H1 (cell line): Measurements from ENCODE around the gene BIRC7. TPM values are rescaled to one million over a fixed set of nuclear protein-coding genes. Genes with fewer than 3 reads are reported as not detected.

ENCODE experiments used
- BCL11A ChIP-seq, 2 experiments: IDR thresholded peaks; one replicate each; pipeline ENCODE4 v1.6.1; 2011; ENCODE audit warnings: low read depth in 2 of 2, low read length in 2 of 2, mild to moderate bottlenecking in 2 of 2
- CBX5 ChIP-seq: fragments of 300-800, 300-1000 bp; sonication (generic); IDR thresholded peaks from 2 replicates; pipeline ENCODE4 v1.7.1; 2016; ENCODE audit warnings: antibody characterized with exemption, low read length, low read depth
- EZH2 ChIP-seq: fragments of 200-600 bp; sonication (generic); IDR thresholded peaks from 2 replicates; pipeline ENCODE4 v1.7.1; 2012; ENCODE audit warnings: low read depth, mild to moderate bottlenecking, moderate library complexity, low read length, inconsistent platforms; ENCODE audit not compliant: severe bottlenecking
- HDAC2 ChIP-seq, 2 experiments: fragments of 300-600 bp in 1 of 2; sonication (generic) in 1 of 2; IDR thresholded peaks; 2 replicates each; pipeline ENCODE4 v1.6.1; 2011 to 2012; ENCODE audit warnings: low read depth in 2 of 2, low read length in 2 of 2, mild to moderate bottlenecking in 2 of 2, moderate library complexity in 2 of 2, borderline replicate concordance in 1 of 2, inconsistent platforms in 1 of 2
- JUN ChIP-seq: IDR thresholded peaks from 2 replicates; pipeline ENCODE4 v1.6.1; 2011; ENCODE audit warnings: low read depth, mild to moderate bottlenecking, improper control_type of control experiment, low read length
- KDM5A ChIP-seq: fragments of 200-600 bp; IDR thresholded peaks from 2 replicates; pipeline ENCODE4 v1.7.1; 2012; ENCODE audit warnings: mild to moderate bottlenecking, low read length, inconsistent platforms, mixed read lengths
- NRF1 ChIP-seq: IDR thresholded peaks from 2 replicates; pipeline ENCODE4 v1.6.1; 2011; ENCODE audit warnings: mild to moderate bottlenecking, low read depth, low read length, improper control_type of control experiment
- SP2 ChIP-seq: IDR thresholded peaks from 2 replicates; pipeline ENCODE4 v1.6.1; 2012; ENCODE audit warnings: mild to moderate bottlenecking, low read length, inconsistent platforms
- SUZ12 ChIP-seq: fragments of 200-600 bp; sonication (generic); IDR thresholded peaks from 2 replicates; pipeline ENCODE4 v1.6.1; 2012; ENCODE audit warnings: mild to moderate bottlenecking, inconsistent platforms, low read length, moderate library complexity, mixed read lengths
- TAF1 ChIP-seq: IDR thresholded peaks from 2 replicates; pipeline ENCODE4 v1.6.1; 2011; ENCODE audit warnings: mild to moderate bottlenecking, low read depth, low read length
- TAF7 ChIP-seq: optimal IDR thresholded peaks from 2 replicates; pipeline ENCODE3; 2011; ENCODE audit warnings: low read depth, mild to moderate bottlenecking, inconsistent platforms, low read length, moderate library complexity, borderline replicate concordance
- TEAD4 ChIP-seq: IDR thresholded peaks from 2 replicates; pipeline ENCODE4 v1.6.1; 2012; ENCODE audit warnings: low read depth, low read length, inconsistent platforms, mixed read lengths
- ZNF274 ChIP-seq: IDR thresholded peaks from 2 replicates; pipeline ENCODE4 v1.7.0; 2012; ENCODE audit warnings: low read length, borderline replicate concordance; ENCODE audit errors: extremely low read depth
- microRNA counts: library from miRNA; unstranded; fragments of <30 nt; microRNA quantifications from one replicate; lab custom pipeline; 2015
- microRNA-seq, 2 experiments: library from miRNA; unstranded; fragments of <30 nt; microRNA quantifications; one replicate each; pipeline versions ENCODE4 to v1.2.0, GENCODE V29; 2016 to 2020; ENCODE audit warnings: borderline microRNAs expressed in 2 of 2, borderline number of aligned reads in 2 of 2, borderline replicate concordance in 1 of 2
- polyA plus RNA-seq, 7 experiments: library from polyadenylated mRNA; depleted of rRNA in 3 of 7; stranded (reverse) in 5 of 7; unstranded in 2 of 7; fragments of >200 nt in 5 of 7; fragments of 200-250 nt in 2 of 7; gene quantifications; 1 replicate in 5 of 7; 2 replicates in 1 of 7; 4 replicates in 1 of 7; pipeline versions ENCODE4 v1.2.1 to v1.2.3, GENCODE V29; 2011 to 2013; ENCODE audit warnings: missing spikeins in 2 of 7, mixed read lengths in 2 of 7
- small RNA-seq: library from polyadenylated mRNA; stranded (forward); fragments of <200 nt; extraction: miRNeasy Mini kit (QIAGEN cat#:217004); gene quantifications from one replicate; pipeline ENCODE3, GENCODE V24; 2013; ENCODE audit not compliant: insufficient read depth
- total RNA-seq: library from RNA; stranded (reverse); fragmentation: NEBNext Ultra II Directional; extraction: Animal tissue kit (Norgen Biotek cat#: 25700); gene quantifications from 2 replicates; pipeline ENCODE4 v1.2.1, GENCODE V29; 2021

Gene BIRC7
- total and polyA plus RNA-seq, 2 of the 8 experiments (the other 6 are each of a cell fraction or from before 2014, with no cell fraction given) = 0.11 to 0.41 TPM

- no peak for TF ChIP-seq ZNF274
- TF ChIP-seq CBX5 = no peak
- TF ChIP-seq TAF1 = no peak
- no peak for TF ChIP-seq EZH2
- TF ChIP-seq KDM5A = no peak
- TF ChIP-seq JUN = no peak
- TF ChIP-seq HDAC2 (IDR thresholded peaks at IDR 0.05; ENCODE audit: borderline replicate concordance in 1 of 2, low read depth in 2 of 2, low read length in 2 of 2) = no peak
- no peak for TF ChIP-seq TAF7
- no peak for TF ChIP-seq SUZ12
- TF ChIP-seq SP2 = no peak
- no peak for TF ChIP-seq NRF1
- no peak for TF ChIP-seq BCL11A (IDR thresholded peaks at IDR 0.05; ENCODE audit: low read depth in 2 of 2, low read length in 2 of 2)
- no peak for TF ChIP-seq TEAD4
Measured at GRCh38 chr20:63289311-63290135, 53.8 kb downstream of the BIRC7 start (continued).

MicroRNAs within 50 kb of the gene (microRNA counts, 767-probe panel; counts per million panel counts)
- microRNA hsa-miR-3196 (lab: Ali Mortazavi, UCI) = 879 counts per million, percentile 95 among the panel's probes with 10 or more counts

Small RNAs within 50 kb of the gene (microRNA-seq; reads per million reads assigned to microRNA genes)
- gene MIR3196 = 0 reads per million in 2 experiments
- 0 to 0.23 reads per million in 2 experiments for gene MIR4326

Small RNAs within 50 kb of the gene (small RNA-seq; reads per million reads assigned to genes)
- not detected for gene MIR3196
- 68.6 reads per million, percentile 97 among the genes with 10 or more reads in this experiment for gene MIR4326

Other genes starting within 250 kb of the BIRC7 start
- gene BHLHE23, start 228.9 kb upstream of the BIRC7 start, total RNA-seq = 0.38 and 0.47 TPM in 2 replicates
- gene BHLHE23, start 228.9 kb upstream of the BIRC7 start, polyA plus RNA-seq (2011; rRNA removed) = 0.36 TPM in 1 of 2 replicates, not detected in the other
- 66.0 and 66.1 TPM in 2 replicates for gene YTHDF1, start 19.8 kb upstream of the BIRC7 start, total RNA-seq
- gene YTHDF1, start 19.8 kb upstream of the BIRC7 start, polyA plus RNA-seq (2011; rRNA removed) = 32.8 and 38.3 TPM in 2 replicates
- 6.6 and 6.9 TPM in 2 replicates for gene NKAIN4, start 18.6 kb downstream of the BIRC7 start, total RNA-seq
- gene NKAIN4, start 18.6 kb downstream of the BIRC7 start, polyA plus RNA-seq (2011; rRNA removed) = 17.0 and 21.9 TPM in 2 replicates
- 93.0 and 100 TPM in 2 replicates for gene ARFGAP1, start 36.9 kb downstream of the BIRC7 start, total RNA-seq
- gene ARFGAP1, start 36.9 kb downstream of the BIRC7 start, polyA plus RNA-seq (2011; rRNA removed) = 93.7 and 136 TPM in 2 replicates
- gene COL20A1, start 57.3 kb downstream of the BIRC7 start, total RNA-seq = 0.17 and 0.19 TPM in 2 replicates
- gene COL20A1, start 57.3 kb downstream of the BIRC7 start, polyA plus RNA-seq (2011; rRNA removed) = 0.21 and 0.61 TPM in 2 replicates
- 2.7 and 5.7 TPM in 2 replicates for gene CHRNA4, start 125.4 kb downstream of the BIRC7 start, total RNA-seq
- 4.3 and 5.0 TPM in 2 replicates for gene CHRNA4, start 125.4 kb downstream of the BIRC7 start, polyA plus RNA-seq (2011; rRNA removed)
- 82.6 and 88.6 TPM in 2 replicates for gene KCNQ2, start 236.8 kb downstream of the BIRC7 start, total RNA-seq
- 243 and 277 TPM in 2 replicates for gene KCNQ2, start 236.8 kb downstream of the BIRC7 start, polyA plus RNA-seq (2011; rRNA removed)